ENCODE results near the gene OR8J3. TPM values are rescaled to one million over a fixed set of nuclear protein-coding genes. Genes with fewer than 3 reads are reported as not detected.

OR8J3 gene
- total and polyA plus RNA-seq, 2 of the 13 experiments (the other 11 are each of a cell fraction or from before 2014, with no cell fraction given), result not detected

DNA sequence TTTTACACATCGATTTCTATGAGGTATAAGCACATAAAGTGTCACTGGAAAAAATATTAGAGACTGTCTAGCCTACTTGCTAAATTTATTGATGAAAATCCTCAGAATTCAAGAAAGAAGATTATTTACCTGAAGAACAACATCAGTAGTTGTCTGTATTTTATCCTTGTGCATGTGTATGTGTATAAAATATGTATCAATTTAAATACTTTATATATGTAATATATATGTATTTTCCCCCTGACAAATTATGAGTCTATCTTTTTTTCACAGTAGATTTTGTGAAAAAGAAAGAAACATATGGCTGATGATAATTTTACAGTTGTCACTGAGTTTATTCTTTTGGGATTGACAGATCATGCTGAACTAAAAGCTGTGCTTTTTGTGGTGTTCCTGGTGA, 36.3 kb upstream of the OR8J3 start, which contains the start of gene OR5J2:
TSS of gene OR5J2 (plus strand) at position 301 of the 400 bp plus-strand sequence. CDS start at position 301, 0 bp downstream.
- Histone ChIP-seq H3K27me3 (ENCODE audit: control insufficient read depth in 1 of 2, insufficient read depth in 2 of 2, low read length in 2 of 2) (no peaks in the 10 kb centered on the region), H3K4me1 (ENCODE audit: insufficient read depth, low read length) (no peaks in the 10 kb centered on the region), H3K79me2 (ENCODE audit: insufficient read depth, low read length) (no peaks in the 10 kb centered on the region), H3K4me2 (ENCODE audit: low read depth, low read length) (no peak within 1 kb of the TSS), H3K9me3 (ENCODE audit: low read length) (peaks cover 57% of the 10 kb centered on the region), H2AFZ (ENCODE audit: low read length) (no peak within 1 kb of the TSS), H3K27ac (ENCODE audit: extremely low read length, insufficient read depth, low read length) (no peak within 1 kb of the TSS), H3K36me3 (replicated peaks in 1 of 2; ENCODE audit: control insufficient read depth in 1 of 2, insufficient read depth in 2 of 2, low read length in 2 of 2) (no peaks in the 10 kb centered on the region), H3K4me3 (replicated peaks in 1 of 3; ENCODE audit: insufficient read depth in 1 of 3, low read depth in 2 of 3, low read length in 3 of 3) (no peak within 1 kb of the TSS), H4K20me1 (ENCODE audit: insufficient read depth, low read length) (no peaks in the 10 kb centered on the region), H3K9ac (ENCODE audit: insufficient read depth, low read depth, low read length) (no peak within 1 kb of the TSS)
- FAIRE-seq (no peak), ATAC-seq (no peak), DNase-seq (ENCODE audit: low spot score) (no peak)
- intact Hi-C loops (cut with micrococcal nuclease; ENCODE audit: unreplicated experiment) (no loop called here), in situ Hi-C loops (cut with HindIII; ENCODE audit: extremely low pct_ligation_motif_present, low pct_unique_long_range_greater_than_20kb) (no loop called here)
- CTCF ChIA-PET (ENCODE audit: low intra/inter-chr PET ratio, low total read pairs), result no interaction called here
- POLR2A ChIA-PET, result no interaction called here
- TF ChIP-seq ZNF20 (CRISPR knock-in tag; IDR thresholded peaks at IDR 0.05), result no peak
- no peak for TF ChIP-seq ZFY (CRISPR knock-in tag; IDR thresholded peaks at IDR 0.05)
- WGBS (ENCODE audit: low lambda C conversion rate), result 0% methylated on average over 1 of the region's 1 CpG
- BruUV-seq (replicated peaks), result no TSS peak

DNA sequence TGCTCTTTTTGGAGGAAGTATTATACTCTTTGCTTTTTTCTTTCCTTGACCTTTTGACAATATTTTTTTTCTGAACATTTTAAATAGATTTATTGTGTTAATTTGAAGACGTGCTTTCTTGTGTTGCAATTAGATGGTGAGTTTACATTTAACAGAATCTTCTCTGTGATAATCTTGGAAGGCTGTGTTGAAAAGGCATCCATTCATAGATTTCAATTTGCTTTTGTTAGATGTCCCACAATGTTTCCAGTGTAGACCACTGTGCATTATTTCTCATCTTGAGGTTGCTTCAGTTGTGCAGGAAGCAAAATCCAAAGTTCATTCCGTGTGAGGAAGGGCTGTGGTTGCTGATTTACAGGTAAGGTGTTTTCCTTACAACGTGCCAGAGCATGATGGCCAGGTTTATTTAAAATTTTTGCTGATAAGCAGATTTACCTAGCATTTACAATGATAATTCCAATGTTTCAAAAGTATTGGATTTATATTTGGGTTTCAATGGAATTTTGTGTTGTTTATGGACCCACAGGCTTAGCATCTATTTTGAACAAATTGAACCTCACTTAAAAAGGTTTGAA, 32.3 kb upstream of the OR8J3 start:
- FAIRE-seq (no peak), DNase-seq (ENCODE audit: low spot score) (no peak), ATAC-seq (no peak)
- no peaks in the 10 kb centered on the region for H4K20me1 ChIP-seq (ENCODE audit: insufficient read depth, low read length)
- CTCF ChIA-PET (ENCODE audit: low intra/inter-chr PET ratio, low total read pairs), result no interaction called here
- H3K27me3 ChIP-seq (ENCODE audit: control insufficient read depth in 1 of 2, insufficient read depth in 2 of 2, low read length in 2 of 2), result no peaks in the 10 kb centered on the region
- no peak overlapping the region for H2AFZ ChIP-seq (ENCODE audit: low read length)
- intact Hi-C loops (cut with micrococcal nuclease; ENCODE audit: unreplicated experiment) (no loop called here), in situ Hi-C loops (cut with HindIII; ENCODE audit: extremely low pct_ligation_motif_present, low pct_unique_long_range_greater_than_20kb) (no loop called here)
- H3K4me2 ChIP-seq (ENCODE audit: low read depth, low read length), result no peak overlapping the region
- H3K4me1 ChIP-seq (ENCODE audit: insufficient read depth, low read length), result no peaks in the 10 kb centered on the region
- H3K9ac ChIP-seq (ENCODE audit: insufficient read depth, low read depth, low read length), result no peak overlapping the region
- no TSS peak for BruUV-seq (replicated peaks)
- H3K36me3 ChIP-seq (replicated peaks in 1 of 2; ENCODE audit: control insufficient read depth in 1 of 2, insufficient read depth in 2 of 2, low read length in 2 of 2), result no peaks in the 10 kb centered on the region
- POLR2A ChIA-PET, result no interaction called here
- WGBS (ENCODE audit: low lambda C conversion rate), result 0% methylated on average over 3 of the region's 3 CpGs
- H3K27ac ChIP-seq (ENCODE audit: extremely low read length, insufficient read depth, low read length), result no peak overlapping the region
- peaks cover 49% of the 10 kb centered on the region for H3K9me3 ChIP-seq (ENCODE audit: low read length)
- TF ChIP-seq MAFF (IDR thresholded peaks at IDR 0.05; ENCODE audit: low read depth, low read length), result peak; percentile 62; the same call in 1 of the 2 replicates
- TF ChIP-seq CENPT (CRISPR knock-in tag; IDR thresholded peaks at IDR 0.05; ENCODE audit: low read depth), result no peak
- TF ChIP-seq ZNF773 (CRISPR knock-in tag; IDR thresholded peaks at IDR 0.05; ENCODE audit: borderline replicate concordance), result no peak
- peak; percentile 54 to 76; a peak in 3 of 4 replicates for TF ChIP-seq MAFK (conservative IDR thresholded peaks at IDR 0.05 in 1 of 2, IDR thresholded peaks at IDR 0.05 in 1 of 2; ENCODE audit: low read length in 2 of 2)
- TF ChIP-seq PHF8 (CRISPR knock-in tag; IDR thresholded peaks at IDR 0.05), result no peak
- H3K4me3 ChIP-seq (replicated peaks in 1 of 3; ENCODE audit: insufficient read depth in 1 of 3, low read depth in 2 of 3, low read length in 3 of 3), result no peak overlapping the region
- H3K79me2 ChIP-seq (ENCODE audit: insufficient read depth, low read length), result no peaks in the 10 kb centered on the region

All from HepG2 (cell line).